Adipocyte (in vitro differentiated cells): ENCODE measurements around the gene RNPEPL1.

ENCODE experiments used
- DNase-seq: peaks from one replicate; pipeline ENCODE4 v3.0.0-alpha.2; 2015; ENCODE audit warnings: low read depth
- H3K27me3 ChIP-seq: replicated peaks from 2 replicates; pipeline ENCODE4 v1.7.0; 2013; ENCODE audit warnings: mild to moderate bottlenecking, low read length, moderate library complexity; ENCODE audit not compliant: control insufficient read depth, insufficient read depth
- H3K36me3 ChIP-seq: 2 replicates; pipeline ENCODE4 v1.7.0; 2013; ENCODE audit warnings: low read length, mild to moderate bottlenecking, moderate library complexity; ENCODE audit not compliant: control insufficient read depth, insufficient read depth, severe bottlenecking
- H3K4me1 ChIP-seq: 2 replicates; pipeline ENCODE4 v1.7.0; 2013; ENCODE audit warnings: mild to moderate bottlenecking, low read length, moderate library complexity; ENCODE audit not compliant: control insufficient read depth, insufficient read depth
- H3K4me3 ChIP-seq: 2 replicates; pipeline ENCODE4 v1.7.0; 2013; ENCODE audit warnings: mild to moderate bottlenecking, low read length, moderate library complexity
- H3K9ac ChIP-seq: 2 replicates; pipeline ENCODE4 v1.7.0; 2013; ENCODE audit warnings: mild to moderate bottlenecking, low read length, moderate library complexity
- H3K9me3 ChIP-seq: 2 replicates; pipeline ENCODE4 v1.7.0; 2013; ENCODE audit warnings: mild to moderate bottlenecking, low read length, moderate library complexity; ENCODE audit not compliant: control insufficient read depth

The RNPEPL1 gene

DNA sequence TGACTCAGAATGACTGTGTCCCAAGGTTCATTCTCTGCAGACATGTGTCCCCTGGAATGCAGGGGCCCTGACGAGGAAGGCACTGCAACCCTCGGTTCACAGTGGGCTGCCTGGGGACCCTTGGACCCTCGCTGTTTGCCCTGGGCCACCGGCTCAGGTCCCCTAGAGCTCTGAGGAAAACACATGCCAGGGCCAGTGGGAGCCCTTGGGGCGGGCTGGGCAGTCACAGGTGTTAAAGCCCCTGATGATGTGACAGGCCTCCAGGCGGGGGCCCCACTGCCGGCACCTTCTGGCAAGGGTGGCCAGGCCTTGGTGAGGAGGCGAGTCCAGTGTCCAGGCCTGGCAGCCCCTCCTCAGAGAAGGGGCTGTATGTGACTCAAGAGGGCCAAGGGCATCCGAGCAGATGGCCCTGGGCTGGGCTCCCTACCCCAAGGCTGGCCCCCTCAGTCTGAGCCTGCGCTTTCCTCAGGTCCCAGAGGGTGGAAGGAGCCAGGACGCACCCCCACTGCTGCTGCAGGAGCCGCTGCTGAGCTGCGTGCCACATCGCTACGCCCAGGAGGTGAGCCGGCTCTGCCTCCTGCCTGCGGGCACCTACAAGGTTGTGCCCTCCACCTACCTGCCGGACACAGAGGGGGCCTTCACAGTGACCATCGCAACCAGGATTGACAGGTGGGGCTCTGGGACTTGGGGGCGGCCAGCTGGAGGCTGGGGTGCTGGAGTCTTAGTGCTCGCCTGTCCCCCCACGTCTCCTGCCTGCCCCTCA lies 29.3 kb downstream of the RNPEPL1 start:
- Histone ChIP-seq H3K36me3 (peaks cover 8% of the 10 kb centered on the region), H3K4me1 (no peaks in the 10 kb centered on the region), H3K27me3 (no peaks in the 10 kb centered on the region), H3K4me3 (no peak overlapping the region), H3K9ac (no peak overlapping the region), H3K9me3 (no peaks in the 10 kb centered on the region)
- DNase-seq = no peak

GRCh38 chr2:240598311-240598911 lies 30.1 kb downstream of the RNPEPL1 start:
- DNase-seq = no peak
- H3K9me3 ChIP-seq = no peaks in the 10 kb centered on the region
- H3K36me3 ChIP-seq = peaks cover 8% of the 10 kb centered on the region
- H3K4me3 ChIP-seq = no peak overlapping the region
- H3K9ac ChIP-seq = no peak overlapping the region
- no peaks in the 10 kb centered on the region for H3K4me1 ChIP-seq
- H3K27me3 ChIP-seq = no peaks in the 10 kb centered on the region

- no peak for DNase-seq
- H3K9me3 ChIP-seq = no peaks in the 10 kb centered on the region
These were observed 30.9 kb downstream of the RNPEPL1 start for GRCh38 chr2:240599141-240599583.

GRCh38 chr2:240600451-240600961 lies 32.2 kb downstream of the RNPEPL1 start:
- H3K27me3 ChIP-seq = no peaks in the 10 kb centered on the region
- H3K9ac ChIP-seq = no peak overlapping the region
- DNase-seq = no peak
- no peak overlapping the region for H3K4me3 ChIP-seq
- peaks cover 3% of the 10 kb centered on the region for H3K4me1 ChIP-seq
- peaks cover 8% of the 10 kb centered on the region for H3K36me3 ChIP-seq
- no peaks in the 10 kb centered on the region for H3K9me3 ChIP-seq

More at GRCh38 chr2:240599141-240599583, 30.9 kb downstream of the RNPEPL1 start:
- Histone ChIP-seq H3K4me3 (no peak overlapping the region), H3K36me3 (peaks cover 8% of the 10 kb centered on the region), H3K27me3 (no peaks in the 10 kb centered on the region), H3K4me1 (no peaks in the 10 kb centered on the region), H3K9ac (no peak overlapping the region)

DNA sequence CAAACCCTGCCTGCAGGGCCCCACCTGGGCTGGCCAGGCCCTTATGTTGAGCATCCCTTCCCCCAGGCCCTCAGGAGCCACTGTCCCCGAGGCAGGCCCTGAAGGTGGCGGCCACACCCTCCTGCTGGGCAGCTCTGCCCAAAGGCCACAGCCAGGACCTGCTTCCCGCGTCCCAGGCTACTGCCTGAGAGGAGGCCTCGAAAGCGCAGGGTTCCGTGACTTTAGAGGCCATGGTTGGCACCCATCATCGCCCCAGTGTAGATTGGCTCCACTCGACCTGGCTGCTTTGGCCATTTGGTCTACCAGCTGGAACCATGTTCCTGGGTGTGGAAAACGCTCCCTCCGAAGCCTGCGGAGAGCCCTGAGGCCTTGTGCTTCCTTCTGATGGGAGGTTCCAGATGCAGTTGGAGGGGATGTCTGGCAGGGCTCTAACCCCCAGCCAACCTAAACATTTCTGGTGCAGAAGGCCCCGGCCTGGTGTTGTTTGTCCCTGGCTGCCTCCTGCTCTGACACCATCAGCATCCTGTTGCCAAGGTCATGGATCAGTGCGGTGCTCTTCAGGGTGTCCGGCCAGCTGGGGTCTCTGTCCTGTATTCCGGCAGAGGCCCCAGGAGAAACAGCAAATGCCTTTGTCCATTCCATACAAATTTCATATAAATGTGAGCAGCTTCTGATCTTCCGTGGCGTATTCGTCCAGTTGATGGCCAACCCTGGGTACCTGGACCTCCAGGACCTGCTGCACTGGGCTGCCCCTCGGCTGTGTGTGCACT lies 33.0 kb downstream of the RNPEPL1 start:
- no peak for DNase-seq
- H3K4me3 ChIP-seq = no peak overlapping the region
- H3K9ac ChIP-seq = no peak overlapping the region
- peaks cover 3% of the 10 kb centered on the region for H3K4me1 ChIP-seq
- H3K36me3 ChIP-seq = peaks cover 8% of the 10 kb centered on the region
- H3K27me3 ChIP-seq = no peaks in the 10 kb centered on the region
- H3K9me3 ChIP-seq = no peaks in the 10 kb centered on the region

DNA sequence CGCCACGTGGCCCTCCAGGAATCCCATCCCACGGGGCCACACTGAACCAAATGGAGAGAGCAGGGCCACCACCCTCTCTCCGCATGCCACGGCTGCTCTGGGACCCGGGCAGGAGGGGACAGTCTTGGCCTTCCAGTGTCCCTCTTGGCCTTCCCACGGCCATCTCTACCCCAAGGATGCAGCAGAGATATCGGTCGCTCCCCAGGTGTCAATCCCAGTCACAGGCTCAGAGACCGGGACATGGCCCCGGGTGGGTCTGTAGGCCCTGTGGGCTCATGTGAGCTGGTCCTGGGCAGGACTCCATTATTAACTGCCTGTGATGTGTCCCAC lies 33.5 kb downstream of the RNPEPL1 start:
- Histone ChIP-seq H3K27me3 (no peaks in the 10 kb centered on the region), H3K9ac (no peak overlapping the region), H3K4me3 (no peak overlapping the region), H3K36me3 (peaks cover 8% of the 10 kb centered on the region), H3K9me3 (no peaks in the 10 kb centered on the region), H3K4me1 (peaks cover 3% of the 10 kb centered on the region)
- no peak for DNase-seq

- no peak for DNase-seq
- Histone ChIP-seq H3K4me3 (no peak overlapping the region), H3K4me1 (peaks cover 3% of the 10 kb centered on the region), H3K27me3 (no peaks in the 10 kb centered on the region), H3K36me3 (peaks cover 8% of the 10 kb centered on the region), H3K9me3 (no peaks in the 10 kb centered on the region), H3K9ac (no peak overlapping the region)
These were observed 34.2 kb downstream of the RNPEPL1 start for GRCh38 chr2:240602266-240603050.

DNA sequence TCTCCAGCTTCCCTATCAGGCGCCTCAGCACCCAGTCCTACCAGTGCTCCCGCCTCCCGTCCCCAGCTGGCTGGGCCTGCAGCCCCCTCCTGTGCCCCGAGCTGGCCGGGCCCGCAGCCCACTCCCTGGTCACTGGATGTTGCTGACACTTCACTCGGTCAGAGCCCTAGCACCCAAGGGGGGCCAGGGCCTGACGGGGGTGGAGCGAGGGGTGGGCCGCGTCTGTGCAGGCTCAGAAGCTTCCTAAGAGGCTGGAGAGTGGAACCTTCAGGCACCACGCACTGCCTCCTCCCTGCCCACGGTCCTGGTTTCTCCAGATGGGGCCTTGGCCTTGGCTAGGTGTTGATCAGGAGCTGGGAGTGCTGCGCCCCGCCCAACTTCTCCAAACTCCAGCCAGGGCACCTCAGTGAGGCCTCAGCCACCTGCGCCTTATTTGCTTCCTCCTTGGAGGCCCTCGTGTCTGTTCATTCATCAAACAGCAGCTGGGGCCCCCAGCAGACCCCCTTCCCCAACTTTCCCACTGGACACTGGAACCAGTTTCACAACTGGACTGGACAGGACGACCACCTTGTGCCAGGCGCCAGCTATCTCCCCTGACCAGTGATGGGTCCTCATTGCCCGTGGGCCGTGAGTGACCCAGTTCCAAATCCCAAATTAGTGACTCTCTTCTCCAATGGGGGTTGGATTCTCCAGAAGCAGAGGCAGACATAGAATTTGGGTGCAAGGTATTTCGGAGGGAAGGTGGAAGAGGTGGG lies 35.0 kb downstream of the RNPEPL1 start:
- Histone ChIP-seq H3K4me3 (no peak overlapping the region), H3K36me3 (peaks cover 8% of the 10 kb centered on the region), H3K4me1 (peaks cover 3% of the 10 kb centered on the region)

GRCh38 chr2:240603846-240604245 lies 35.6 kb downstream of the RNPEPL1 start:
- no peak for DNase-seq

More for the DNA sequence above, 35.0 kb downstream of the RNPEPL1 start:
- DNase-seq = no peak
- Histone ChIP-seq H3K9ac (no peak overlapping the region), H3K9me3 (no peaks in the 10 kb centered on the region), H3K27me3 (no peaks in the 10 kb centered on the region)

DNA sequence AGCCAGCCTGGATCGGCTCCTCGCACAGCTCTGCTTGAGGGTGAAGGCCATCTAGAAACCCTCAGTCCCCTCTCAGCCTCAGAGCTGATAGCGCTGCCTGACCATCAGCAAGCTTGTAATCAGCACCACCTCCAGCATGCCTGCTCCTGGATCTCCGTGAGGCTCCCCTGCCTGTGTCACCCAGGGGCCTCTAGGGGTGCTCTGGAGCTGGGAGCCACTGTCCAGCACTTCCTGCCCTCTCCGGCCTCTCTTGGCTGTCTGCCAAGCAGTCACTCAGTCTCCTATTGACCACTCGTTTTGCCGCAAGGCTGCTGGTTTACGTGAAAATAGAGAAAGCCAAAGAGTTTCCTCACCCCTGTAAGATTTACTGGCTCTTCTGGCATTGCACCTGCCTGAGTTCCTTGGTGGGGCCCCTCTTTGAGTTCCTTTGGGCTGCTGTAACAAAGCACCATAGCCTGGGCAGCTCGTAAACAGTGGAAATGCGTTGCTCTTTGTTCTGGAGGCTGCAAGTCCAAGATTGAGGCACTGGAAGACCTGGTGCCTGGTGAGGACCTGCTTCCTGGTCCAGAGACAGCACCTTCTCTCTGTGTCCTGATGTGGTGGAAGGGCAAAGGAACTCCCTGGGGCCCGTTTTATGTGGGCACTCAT lies 36.1 kb downstream of the RNPEPL1 start:
- Histone ChIP-seq H3K36me3 (no peaks in the 10 kb centered on the region), H3K27me3 (no peaks in the 10 kb centered on the region), H3K4me3 (no peak overlapping the region), H3K9ac (no peak overlapping the region), H3K9me3 (no peaks in the 10 kb centered on the region), H3K4me1 (peaks cover 3% of the 10 kb centered on the region)
- DNase-seq = no peak

More at GRCh38 chr2:240603846-240604245, 35.6 kb downstream of the RNPEPL1 start:
- Histone ChIP-seq H3K4me3 (no peak overlapping the region), H3K36me3 (peaks cover 2% of the 10 kb centered on the region), H3K9ac (no peak overlapping the region), H3K27me3 (no peaks in the 10 kb centered on the region), H3K9me3 (no peaks in the 10 kb centered on the region), H3K4me1 (peaks cover 3% of the 10 kb centered on the region)
